C4-2B (cell line): Measurements from ENCODE around the gene SPINT2.

Source experiments
- CTCF ChIP-seq: fragments of 450-650 bp; conservative IDR thresholded peaks from 2 replicates; pipeline ENCODE4 v1.5.1; 2017; ENCODE audit warnings: mild to moderate bottlenecking
- ZFX ChIP-seq: fragments of 450-650 bp; IDR thresholded peaks from 2 replicates; pipeline ENCODE4 v1.6.1; 2017

- TF ChIP-seq CTCF: no peak
- no peak for TF ChIP-seq ZFX
Measured at GRCh38 chr19:38316477-38317067, 52.2 kb downstream of the SPINT2 start.
